KOPT-K1 (cell line): ENCODE measurements around the gene PARD3.

Experiments used
- H3K27ac ChIP-seq: fragments of 200-600 bp; sonication (generic); 2 replicates; pipeline ENCODE4 v1.5.1; 2016; ENCODE audit warnings: antibody characterized with exemption, mild to moderate bottlenecking, low read depth, low read length; ENCODE audit not compliant: poor library complexity, severe bottlenecking
- H3K36me3 ChIP-seq: fragments of 200-600 bp; sonication (generic); 2 replicates; pipeline ENCODE4 v1.5.1; 2017; ENCODE audit warnings: antibody characterized with exemption, mild to moderate bottlenecking, low read length, moderate library complexity; ENCODE audit not compliant: insufficient read depth
- H3K9me3 ChIP-seq: fragments of 200-600 bp; sonication (generic); 2 replicates; pipeline ENCODE4 v1.5.1; 2017; ENCODE audit warnings: antibody characterized with exemption, low read length, mild to moderate bottlenecking; ENCODE audit not compliant: insufficient read depth, poor library complexity, severe bottlenecking

Gene PARD3

DNA sequence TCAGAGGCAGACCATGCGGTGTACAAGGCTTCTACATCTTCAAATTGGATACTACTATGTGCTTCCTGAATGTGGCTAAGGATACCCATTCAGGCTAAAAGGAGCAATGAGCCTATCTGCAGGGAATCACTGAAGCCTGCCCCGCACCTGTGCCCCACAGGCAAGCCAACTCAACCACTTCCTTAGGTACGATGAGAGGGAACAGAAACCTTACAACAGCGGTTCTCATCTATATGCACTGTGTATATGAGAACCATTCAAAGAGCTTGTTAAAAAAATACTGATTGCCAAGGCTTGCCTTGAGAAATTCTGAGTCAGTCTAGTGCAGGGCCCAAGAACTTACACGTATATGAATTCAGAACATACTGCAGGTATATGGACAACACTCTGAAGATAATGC lies 679.6 kb downstream of the PARD3 start:
- Histone ChIP-seq H3K27ac (no peak overlapping the region), H3K9me3 (no peaks in the 10 kb centered on the region), H3K36me3 (0 out of 2 replicates have a peak, but pooled peaks cover 4% of the 10 kb centered on the region)

GRCh38 chr10:34134602-34135001 lies 680.5 kb downstream of the PARD3 start:
- Histone ChIP-seq H3K27ac (no peak overlapping the region), H3K36me3 (0 out of 2 replicates have a peak, but pooled peaks cover 4% of the 10 kb centered on the region), H3K9me3 (no peaks in the 10 kb centered on the region)

- Histone ChIP-seq H3K36me3 (0 out of 2 replicates have a peak, but pooled peaks cover 4% of the 10 kb centered on the region), H3K9me3 (no peaks in the 10 kb centered on the region), H3K27ac (no peak overlapping the region)
Observed at GRCh38 chr10:34133406-34133805, 681.7 kb downstream of the PARD3 start.

GRCh38 chr10:34131152-34131551 lies 683.9 kb downstream of the PARD3 start:
- Histone ChIP-seq H3K36me3 (0 out of 2 replicates have a peak, but pooled peaks cover 4% of the 10 kb centered on the region), H3K27ac (no peak overlapping the region)

GRCh38 chr10:34127676-34128075 lies 687.4 kb downstream of the PARD3 start:
- Histone ChIP-seq H3K36me3 (0 out of 2 replicates have a peak, but pooled peaks cover 4% of the 10 kb centered on the region), H3K9me3 (no peaks in the 10 kb centered on the region), H3K27ac (no peak overlapping the region)

More at GRCh38 chr10:34131152-34131551, 683.9 kb downstream of the PARD3 start:
- H3K9me3 ChIP-seq: no peaks in the 10 kb centered on the region

GRCh38 chr10:34126371-34127151 lies 688.5 kb downstream of the PARD3 start:
- Histone ChIP-seq H3K27ac (no peak overlapping the region), H3K36me3 (0 out of 2 replicates have a peak, but pooled peaks cover 4% of the 10 kb centered on the region), H3K9me3 (no peaks in the 10 kb centered on the region)

DNA sequence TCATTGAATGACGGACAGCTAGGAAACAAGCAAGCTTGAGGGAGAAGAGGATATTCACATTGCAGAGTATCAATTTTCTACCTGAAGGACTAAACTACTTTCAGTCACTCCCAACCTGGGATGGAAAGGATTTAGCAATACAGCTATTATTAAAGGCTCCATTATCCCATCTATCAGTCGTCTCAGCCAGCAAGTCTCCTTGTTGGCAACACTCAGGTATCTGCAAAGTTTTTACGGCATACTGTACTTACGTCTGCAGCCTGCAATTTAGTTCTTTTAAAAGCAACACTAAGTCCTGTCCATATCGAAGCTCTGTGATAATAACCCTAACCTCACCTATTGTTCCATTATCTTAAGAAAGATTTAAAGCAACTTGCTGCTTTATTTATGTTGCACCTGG lies 689.4 kb downstream of the PARD3 start:
- Histone ChIP-seq H3K36me3 (0 out of 2 replicates have a peak, but pooled peaks cover 1% of the 10 kb centered on the region), H3K27ac (no peak overlapping the region), H3K9me3 (no peaks in the 10 kb centered on the region)

GRCh38 chr10:34124522-34125035 lies 690.5 kb downstream of the PARD3 start:
- H3K27ac ChIP-seq: no peak overlapping the region
- no peaks in the 10 kb centered on the region for H3K36me3 ChIP-seq
- H3K9me3 ChIP-seq: no peaks in the 10 kb centered on the region

- no peaks in the 10 kb centered on the region for H3K9me3 ChIP-seq
- H3K27ac ChIP-seq: peak overlapping the region; percentile 42
Observed at GRCh38 chr10:34121781-34122622, 693.1 kb downstream of the PARD3 start.

DNA sequence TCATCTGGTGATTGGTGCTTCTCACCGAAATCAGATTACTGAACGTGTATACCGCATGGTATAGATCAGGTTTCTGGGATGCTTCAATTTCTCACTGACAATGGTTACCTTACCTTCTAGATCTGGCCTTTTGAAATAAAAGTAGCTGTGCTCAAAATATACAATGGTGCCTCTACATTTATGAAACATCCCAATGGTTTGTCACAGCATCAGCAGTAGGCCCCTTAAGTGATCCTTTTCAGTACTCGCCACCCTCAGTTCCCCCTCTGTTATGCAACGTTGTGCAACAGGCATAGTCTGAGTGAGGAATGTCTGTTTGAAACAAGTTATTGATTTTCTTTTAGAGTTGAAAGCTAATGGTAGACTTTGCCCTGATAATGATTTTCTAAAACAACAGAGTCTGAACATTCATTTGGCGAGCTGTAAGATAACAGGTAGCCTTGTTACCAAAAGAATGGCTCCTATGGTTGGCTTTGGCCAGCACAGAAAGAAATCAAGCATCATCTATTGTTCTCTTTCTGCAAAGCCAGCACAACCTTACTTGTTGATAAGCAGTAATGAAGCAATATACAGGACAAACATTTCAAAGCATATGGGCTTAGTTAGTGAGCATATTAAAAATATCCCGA lies 693.9 kb downstream of the PARD3 start:
- Histone ChIP-seq H3K36me3 (no peaks in the 10 kb centered on the region), H3K9me3 (no peaks in the 10 kb centered on the region), H3K27ac (peak overlapping the region; percentile 42)

More at GRCh38 chr10:34121781-34122622, 693.1 kb downstream of the PARD3 start:
- no peaks in the 10 kb centered on the region for H3K36me3 ChIP-seq

DNA sequence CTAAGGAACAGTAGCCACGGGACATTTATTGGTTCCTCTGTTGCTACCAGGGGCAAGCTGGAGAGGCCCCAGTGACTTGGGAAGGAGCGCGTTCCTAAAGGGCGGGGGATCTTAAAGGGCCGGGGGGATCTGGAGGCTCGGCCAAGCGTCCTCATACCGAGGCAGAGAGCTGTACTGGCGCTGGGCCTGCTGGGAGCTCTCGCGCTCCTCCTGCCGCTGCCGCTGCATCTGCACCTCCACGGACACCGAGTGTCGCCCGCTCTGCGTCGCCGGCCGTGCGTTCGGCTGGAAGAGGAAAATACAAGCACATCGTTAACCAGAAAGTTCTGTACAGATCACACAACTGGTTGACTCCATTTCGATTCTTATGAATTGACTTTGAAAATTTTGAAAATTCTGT lies 695.6 kb downstream of the PARD3 start:
- no peak overlapping the region for H3K27ac ChIP-seq
- H3K9me3 ChIP-seq: no peaks in the 10 kb centered on the region
- no peaks in the 10 kb centered on the region for H3K36me3 ChIP-seq

DNA sequence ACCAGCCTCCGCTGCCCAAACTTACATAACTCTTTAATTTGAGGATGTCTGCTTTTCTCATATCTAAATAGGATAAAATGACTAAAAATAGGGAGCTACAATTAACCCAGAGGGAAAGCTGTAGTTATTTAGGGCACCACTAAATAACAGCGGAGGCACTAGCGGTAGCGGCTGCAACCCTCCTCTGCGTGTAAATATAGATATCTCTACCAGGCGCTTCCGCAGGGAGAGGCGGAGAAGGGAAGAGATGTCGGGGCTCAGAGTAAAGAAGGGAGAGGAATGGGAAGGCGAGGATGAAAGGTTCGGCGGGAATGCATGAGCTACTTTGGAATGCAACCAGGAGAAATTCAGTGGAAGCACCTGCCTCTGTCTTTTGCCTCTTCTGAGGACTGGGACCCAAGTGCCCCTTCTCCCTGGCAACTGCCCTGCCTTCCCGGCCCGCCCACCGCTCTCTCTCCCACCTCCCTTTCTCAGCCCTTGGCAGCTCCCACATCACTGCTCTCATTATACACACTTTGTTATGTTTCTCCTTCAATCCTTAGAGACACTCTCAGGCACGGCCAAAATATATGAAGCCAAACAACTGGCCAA lies 698.3 kb downstream of the PARD3 start:
- no peaks in the 10 kb centered on the region for H3K9me3 ChIP-seq
- H3K27ac ChIP-seq: no peak overlapping the region
- no peaks in the 10 kb centered on the region for H3K36me3 ChIP-seq

GRCh38 chr10:34116220-34116641 lies 698.9 kb downstream of the PARD3 start:
- H3K36me3 ChIP-seq: no peaks in the 10 kb centered on the region

GRCh38 chr10:34114914-34115313 lies 700.2 kb downstream of the PARD3 start:
- no peak overlapping the region for H3K27ac ChIP-seq
- no peaks in the 10 kb centered on the region; the same call in 1 of the 2 replicates for H3K36me3 ChIP-seq
- H3K9me3 ChIP-seq: no peaks in the 10 kb centered on the region

More at GRCh38 chr10:34116220-34116641, 698.9 kb downstream of the PARD3 start:
- Histone ChIP-seq H3K9me3 (no peaks in the 10 kb centered on the region), H3K27ac (no peak overlapping the region)
